Mesenchymal stem cell (in vitro differentiated cells and primary cell): ENCODE data around the gene SF3A2.

Source experiments
- DNase-seq: peaks from one replicate; pipeline ENCODE4 v3.0.0-alpha.2; 2013
- H2AFZ ChIP-seq: one replicate; pipeline ENCODE4 v1.6.1; 2013; ENCODE audit warnings: low read depth, mild to moderate bottlenecking, control low read depth, inconsistent platforms, low read length, moderate library complexity
- H2AK5ac ChIP-seq: 2 replicates; pipeline ENCODE4 v1.6.1; 2013; ENCODE audit warnings: low read length, moderate library complexity, mild to moderate bottlenecking, inconsistent platforms; ENCODE audit not compliant: severe bottlenecking
- H2BK120ac ChIP-seq: one replicate; pipeline ENCODE4 v1.6.1; 2013; ENCODE audit warnings: low read depth, mild to moderate bottlenecking, inconsistent platforms, low read length, moderate library complexity
- H2BK12ac ChIP-seq, 2 experiments: one replicate each; pipeline ENCODE4 v1.6.1; 2013; ENCODE audit warnings: inconsistent platforms in 2 of 2, low read length in 2 of 2, mild to moderate bottlenecking in 2 of 2, moderate library complexity in 2 of 2, control low read depth in 1 of 2
- H2BK15ac ChIP-seq: one replicate; pipeline ENCODE4 v1.6.1; 2013; ENCODE audit warnings: mild to moderate bottlenecking, low read depth, inconsistent platforms; ENCODE audit not compliant: poor library complexity, severe bottlenecking
- H2BK5ac ChIP-seq: 2 replicates; pipeline ENCODE4 v1.6.1; 2013; ENCODE audit warnings: low read depth, mild to moderate bottlenecking, low read length, control low read depth, inconsistent platforms; ENCODE audit not compliant: poor library complexity, severe bottlenecking
- H3K14ac ChIP-seq, 2 experiments: one replicate each; pipeline ENCODE4 v1.6.1; 2013; ENCODE audit warnings: inconsistent platforms in 2 of 2, low read length in 2 of 2, control low read depth in 1 of 2, mild to moderate bottlenecking in 1 of 2, moderate library complexity in 1 of 2
- H3K18ac ChIP-seq, 2 experiments: one replicate each; pipeline ENCODE4 v1.6.1; 2013; ENCODE audit warnings: inconsistent platforms in 2 of 2, low read length in 2 of 2, control low read depth in 1 of 2, low read depth in 1 of 2, mild to moderate bottlenecking in 1 of 2
- H3K23ac ChIP-seq, 2 experiments: one replicate each; pipeline ENCODE4 v1.6.1; 2013; ENCODE audit warnings: inconsistent platforms in 2 of 2, low read length in 2 of 2, mild to moderate bottlenecking in 2 of 2, moderate library complexity in 2 of 2, control low read depth in 1 of 2
- H3K27ac ChIP-seq: 2 replicates; pipeline ENCODE4 v1.5.1; 2013; ENCODE audit warnings: mild to moderate bottlenecking, moderate library complexity, low read length, control low read depth, inconsistent platforms; ENCODE audit not compliant: poor library complexity, severe bottlenecking
- H3K27me3 ChIP-seq, 2 experiments: 2 replicates each; pipeline versions ENCODE4 v1.6.1 to v1.7.0; 2013; ENCODE audit warnings: low read length in 2 of 2, mild to moderate bottlenecking in 2 of 2, moderate library complexity in 2 of 2, control low read depth in 1 of 2, inconsistent platforms in 1 of 2; ENCODE audit not compliant: control insufficient read depth in 1 of 2, insufficient read depth in 1 of 2
- H3K36me3 ChIP-seq, 2 experiments: 2 replicates each; pipeline versions ENCODE4 v1.6.1 to v1.7.0; 2013; ENCODE audit warnings: low read length in 2 of 2, control low read depth in 1 of 2, inconsistent platforms in 1 of 2, low read depth in 1 of 2, mild to moderate bottlenecking in 1 of 2; ENCODE audit not compliant: insufficient read depth in 2 of 2, control insufficient read depth in 1 of 2
- H3K4ac ChIP-seq, 2 experiments: one replicate each; pipeline ENCODE4 v1.6.1; 2013; ENCODE audit warnings: inconsistent platforms in 2 of 2, low read length in 2 of 2, mild to moderate bottlenecking in 2 of 2, moderate library complexity in 2 of 2, control low read depth in 1 of 2, low read depth in 1 of 2
- H3K4me1 ChIP-seq: 2 replicates; pipeline ENCODE4 v1.6.1; 2013; ENCODE audit warnings: low read depth, low read length, control low read depth; ENCODE audit not compliant: control insufficient read depth, insufficient read depth
- H3K4me2 ChIP-seq: 2 replicates; pipeline ENCODE4 v1.6.1; 2013; ENCODE audit warnings: low read length, mild to moderate bottlenecking, inconsistent platforms; ENCODE audit not compliant: poor library complexity, severe bottlenecking
- H3K4me3 ChIP-seq, 2 experiments: 2 replicates each; pipeline versions ENCODE4 v1.5.1 to v1.7.0; 2013; ENCODE audit warnings: low read length in 2 of 2, mild to moderate bottlenecking in 2 of 2, control low read depth in 1 of 2, low read depth in 1 of 2; ENCODE audit not compliant: insufficient read depth in 1 of 2
- H3K79me1 ChIP-seq: replicated peaks from 2 replicates; pipeline ENCODE4 v1.6.1; 2013; ENCODE audit warnings: mild to moderate bottlenecking, control low read depth, low read length, inconsistent platforms; ENCODE audit not compliant: poor library complexity, severe bottlenecking
- H3K9ac ChIP-seq: 2 replicates; pipeline ENCODE4 v1.7.0; 2013; ENCODE audit warnings: mild to moderate bottlenecking, low read length, moderate library complexity
- H3K9me3 ChIP-seq: 2 replicates; pipeline ENCODE4 v1.7.0; 2013; ENCODE audit warnings: mild to moderate bottlenecking, low read length; ENCODE audit not compliant: control insufficient read depth
- H4K8ac ChIP-seq: one replicate; pipeline ENCODE4 v1.6.1; 2013; ENCODE audit warnings: inconsistent platforms, mild to moderate bottlenecking, low read length, moderate library complexity
- H4K91ac ChIP-seq: one replicate; pipeline ENCODE4 v1.6.1; 2013; ENCODE audit warnings: mild to moderate bottlenecking, low read length, inconsistent platforms
- WGBS: methylation state at CpG from one replicate; pipeline ENCODE4 v1.1.7; 2013; ENCODE audit warnings: mixed read lengths; 5-methylcytosine and 5-hydroxymethylcytosine counted together

SF3A2 gene

GRCh38 chr19:2242816-2243215, 6.2 kb downstream of the SF3A2 start:
- H3K4me2 ChIP-seq = no peak overlapping the region
- no peak overlapping the region for H3K14ac ChIP-seq
- peaks cover 40% of the 10 kb centered on the region for H3K4me1 ChIP-seq
- H2BK5ac ChIP-seq = no peak overlapping the region
- H3K4me3 ChIP-seq = no peak overlapping the region
- H2BK120ac ChIP-seq = no peak overlapping the region
- H3K79me1 ChIP-seq = peaks cover 20% of the 10 kb centered on the region
- no peak overlapping the region for H2AK5ac ChIP-seq
- H2BK12ac ChIP-seq = no peak overlapping the region
- DNase-seq = no peak
- peaks cover 52 to 76% of the 10 kb centered on the region in 2 experiments for H3K36me3 ChIP-seq
- no peaks in the 10 kb centered on the region for H3K27me3 ChIP-seq
- H3K27ac ChIP-seq = no peak overlapping the region
- no peak overlapping the region for H2BK15ac ChIP-seq
- H3K4ac ChIP-seq = peak overlapping the region in 1 of 2 experiments; percentile 38
- peak overlapping the region; percentile 28 for H4K8ac ChIP-seq
- no peak overlapping the region for H4K91ac ChIP-seq
- no peak overlapping the region for H3K23ac ChIP-seq
- no peaks in the 10 kb centered on the region for H3K9me3 ChIP-seq
- WGBS = 97% methylated on average over 8 of the region's 8 CpGs
- H3K9ac ChIP-seq = no peak overlapping the region
- no peak overlapping the region for H2AFZ ChIP-seq
- H3K18ac ChIP-seq = no peak overlapping the region

- Histone ChIP-seq H3K4me1 (peaks cover 37% of the 10 kb centered on the region), H3K23ac (no peak overlapping the region)
- 90% methylated on average over 31 of the region's 32 CpGs for WGBS
Measured at GRCh38 chr19:2243274-2244124, 6.9 kb downstream of the SF3A2 start.

GRCh38 chr19:2244125-2244411, 7.4 kb downstream of the SF3A2 start:
- no peaks in the 10 kb centered on the region for H3K9me3 ChIP-seq
- H3K4me3 ChIP-seq = no peak overlapping the region
- no peak for DNase-seq
- no peaks in the 10 kb centered on the region for H3K27me3 ChIP-seq
- H2AFZ ChIP-seq = no peak overlapping the region
- no peak overlapping the region for H3K14ac ChIP-seq
- no peak overlapping the region for H3K23ac ChIP-seq
- peaks cover 33% of the 10 kb centered on the region for H3K4me1 ChIP-seq
- H3K4ac ChIP-seq = no peak overlapping the region
- no peak overlapping the region for H2BK12ac ChIP-seq
- no peak overlapping the region for H3K4me2 ChIP-seq
- H3K9ac ChIP-seq = no peak overlapping the region
- H2BK120ac ChIP-seq = no peak overlapping the region
- no peak overlapping the region for H2BK5ac ChIP-seq
- peaks cover 27% of the 10 kb centered on the region for H3K79me1 ChIP-seq
- WGBS = 97% methylated on average over 12 of the region's 12 CpGs
- no peak overlapping the region for H4K91ac ChIP-seq
- H3K18ac ChIP-seq = no peak overlapping the region
- peaks cover 52 to 89% of the 10 kb centered on the region in 2 experiments for H3K36me3 ChIP-seq
- no peak overlapping the region for H2AK5ac ChIP-seq
- H2BK15ac ChIP-seq = no peak overlapping the region
- no peak overlapping the region for H4K8ac ChIP-seq
- no peak overlapping the region for H3K27ac ChIP-seq

More at GRCh38 chr19:2243274-2244124, 6.9 kb downstream of the SF3A2 start:
- no peak overlapping the region for H3K14ac ChIP-seq
- H2BK12ac ChIP-seq = no peak overlapping the region
- no peak overlapping the region for H3K4me2 ChIP-seq
- no peak for DNase-seq
- peaks cover 49 to 83% of the 10 kb centered on the region in 2 experiments for H3K36me3 ChIP-seq
- no peak overlapping the region for H2BK15ac ChIP-seq
- no peak overlapping the region for H2AK5ac ChIP-seq
- H2BK5ac ChIP-seq = no peak overlapping the region
- H3K4me3 ChIP-seq = no peak overlapping the region
- H2BK120ac ChIP-seq = no peak overlapping the region
- H4K8ac ChIP-seq = no peak overlapping the region
- H3K9ac ChIP-seq = no peak overlapping the region
- no peak overlapping the region for H3K18ac ChIP-seq
- no peaks in the 10 kb centered on the region for H3K9me3 ChIP-seq
- no peak overlapping the region for H4K91ac ChIP-seq
- peaks cover 25% of the 10 kb centered on the region for H3K79me1 ChIP-seq
- no peak overlapping the region for H2AFZ ChIP-seq
- H3K27me3 ChIP-seq = no peaks in the 10 kb centered on the region
- no peak overlapping the region for H3K27ac ChIP-seq
- H3K4ac ChIP-seq = no peak overlapping the region

GRCh38 chr19:2244486-2244885, 7.9 kb downstream of the SF3A2 start:
- no peak overlapping the region for H2BK12ac ChIP-seq
- H3K4ac ChIP-seq = no peak overlapping the region
- H4K91ac ChIP-seq = no peak overlapping the region
- H3K4me3 ChIP-seq = peak overlapping the region in 1 of 2 experiments; percentile 9
- H3K9ac ChIP-seq = no peak overlapping the region
- H3K14ac ChIP-seq = no peak overlapping the region
- no peak for DNase-seq
- H3K27me3 ChIP-seq = no peaks in the 10 kb centered on the region
- H3K4me2 ChIP-seq = no peak overlapping the region
- no peak overlapping the region for H2BK15ac ChIP-seq
- H3K4me1 ChIP-seq = peaks cover 33% of the 10 kb centered on the region
- H2BK5ac ChIP-seq = no peak overlapping the region
- no peak overlapping the region for H3K23ac ChIP-seq
- H3K36me3 ChIP-seq = peaks cover 54 to 93% of the 10 kb centered on the region in 2 experiments
- H3K18ac ChIP-seq = no peak overlapping the region
- H3K27ac ChIP-seq = no peak overlapping the region
- peaks cover 27% of the 10 kb centered on the region for H3K79me1 ChIP-seq
- H2AFZ ChIP-seq = no peak overlapping the region
- no peak overlapping the region for H2AK5ac ChIP-seq
- H3K9me3 ChIP-seq = no peaks in the 10 kb centered on the region
- H2BK120ac ChIP-seq = no peak overlapping the region
- H4K8ac ChIP-seq = peak overlapping the region; percentile 8
- WGBS = 97% methylated on average over 21 of the region's 21 CpGs
